ENCODE data around the gene IGSF9.

IGSF9 gene

DNA sequence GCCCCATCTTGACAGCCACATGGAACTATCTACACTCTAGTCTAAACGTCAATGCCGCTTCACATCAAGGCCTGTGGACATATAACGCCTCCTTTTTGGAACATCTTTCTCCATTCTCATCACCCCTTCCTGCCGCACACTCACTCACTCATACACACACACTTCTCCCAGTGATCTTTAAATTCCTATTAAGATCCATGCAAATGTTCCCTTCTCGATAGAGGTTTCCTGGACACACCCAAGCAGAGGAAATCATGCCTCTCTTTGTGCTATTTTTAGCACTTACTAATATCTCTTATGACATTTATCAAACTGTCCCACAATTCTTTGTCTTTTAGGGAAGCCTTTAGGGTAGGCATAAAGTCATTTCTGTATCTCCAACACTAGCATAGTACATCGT, 36.9 kb upstream of the IGSF9 start:
- Mint-ChIP-seq H3K27me3 (peaks cover 52% of the 10 kb centered on the region), H3K36me3 (ENCODE audit: insufficient read depth) (no peaks in the 10 kb centered on the region), H3K4me3 (no peak overlapping the region), H3K27ac (ENCODE audit: low read depth) (no peak overlapping the region), H3K9me3 (no peaks in the 10 kb centered on the region), H3K4me1 (no peaks in the 10 kb centered on the region)
- DNase-seq (ENCODE audit: low spot score in 2 of 2) (no peak), ATAC-seq (replicated peaks; ENCODE audit: extremely low read depth, poor library complexity, severe bottlenecking) (no peak)

DNA sequence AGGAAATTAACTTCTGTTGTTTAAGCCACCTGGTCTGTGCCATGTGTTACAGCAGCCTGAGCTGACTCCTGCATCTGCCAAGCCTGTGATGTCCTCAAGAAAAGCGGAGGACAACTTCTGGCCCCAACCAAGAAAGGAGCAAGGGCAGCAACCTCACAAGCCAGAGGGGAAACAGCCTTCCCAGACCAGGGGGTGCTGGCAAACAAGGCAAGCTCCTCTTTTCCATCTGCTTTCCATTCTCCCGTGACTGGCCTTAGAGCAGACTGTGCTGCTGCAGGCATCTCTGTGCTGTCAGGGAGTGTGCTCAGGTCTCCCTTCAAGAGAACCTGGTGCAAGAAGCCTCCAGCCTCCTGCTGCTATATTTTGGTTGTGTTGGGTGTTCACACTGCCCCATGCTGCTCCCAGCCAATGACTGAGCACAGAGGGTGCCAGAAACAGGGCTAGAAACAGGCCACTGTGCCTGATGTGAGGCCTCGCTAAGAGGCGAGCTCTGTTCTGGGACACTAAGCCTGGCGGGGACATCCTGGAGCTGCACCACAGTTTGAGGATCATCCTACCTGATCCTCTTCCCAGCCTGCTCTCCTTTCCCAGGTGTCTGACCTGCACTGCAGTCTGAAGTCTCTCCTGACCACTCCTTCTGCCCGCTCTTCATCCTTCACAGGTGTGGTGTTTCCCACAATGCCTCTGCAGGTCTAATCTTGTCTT, 36.1 kb upstream of the IGSF9 start:
- Mint-ChIP-seq H3K36me3 (ENCODE audit: insufficient read depth) (no peaks in the 10 kb centered on the region), H3K4me3 (no peak overlapping the region), H3K9me3 (no peaks in the 10 kb centered on the region), H3K27ac (ENCODE audit: low read depth) (no peak overlapping the region), H3K4me1 (no peaks in the 10 kb centered on the region), H3K27me3 (peaks cover 48% of the 10 kb centered on the region)
- no peak for ATAC-seq (replicated peaks; ENCODE audit: extremely low read depth, poor library complexity, severe bottlenecking)
- no peak for DNase-seq (ENCODE audit: low spot score in 2 of 2)

DNA sequence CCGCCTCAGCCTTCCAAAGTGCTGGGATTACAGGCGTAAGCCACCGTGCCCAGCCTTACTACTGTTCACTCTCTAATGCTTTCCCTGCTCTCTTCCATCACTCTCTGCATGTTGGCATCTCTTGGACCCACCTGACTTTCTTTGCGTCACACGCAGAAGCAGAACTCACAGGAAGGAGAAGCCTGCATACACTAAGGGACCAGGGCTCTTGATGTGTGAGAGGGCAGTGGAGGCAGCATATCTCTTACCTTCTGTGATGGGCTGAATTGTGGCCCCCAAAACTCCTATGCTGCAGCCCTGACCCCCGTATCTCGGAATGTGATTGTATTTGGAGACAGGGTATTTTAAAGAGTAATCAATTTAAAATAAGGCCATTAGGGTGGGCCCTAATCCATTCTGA, 35.4 kb upstream of the IGSF9 start:
- H3K27ac Mint-ChIP-seq (ENCODE audit: low read depth): no peak overlapping the region
- no peak for DNase-seq (ENCODE audit: low spot score in 2 of 2)
- no peak overlapping the region for H3K4me3 Mint-ChIP-seq
- peaks cover 48% of the 10 kb centered on the region for H3K27me3 Mint-ChIP-seq
- H3K4me1 Mint-ChIP-seq: no peaks in the 10 kb centered on the region
- no peaks in the 10 kb centered on the region for H3K9me3 Mint-ChIP-seq
- no peaks in the 10 kb centered on the region for H3K36me3 Mint-ChIP-seq (ENCODE audit: insufficient read depth)
- ATAC-seq (replicated peaks; ENCODE audit: extremely low read depth, poor library complexity, severe bottlenecking): no peak

DNA sequence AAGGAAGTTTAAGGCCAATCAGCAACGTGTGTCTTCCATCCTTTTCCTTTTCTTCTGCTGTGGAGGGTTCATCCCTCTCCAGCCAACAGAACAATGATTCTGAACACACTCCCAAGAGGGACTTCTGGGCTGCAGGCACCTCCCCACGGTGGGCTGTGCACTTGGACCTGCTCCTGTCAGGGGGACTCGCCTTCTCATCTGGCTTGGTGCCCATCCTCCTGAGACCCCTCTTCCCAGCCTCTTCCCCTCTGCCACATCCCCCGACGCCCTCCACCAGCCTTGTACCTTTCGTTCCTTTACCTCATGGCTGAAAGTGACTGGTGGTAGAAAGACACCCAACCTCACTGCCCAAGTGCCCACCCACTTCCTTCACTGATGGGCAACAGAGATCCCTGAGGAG, 34.7 kb upstream of the IGSF9 start:
- Mint-ChIP-seq H3K27ac (ENCODE audit: low read depth) (no peak overlapping the region), H3K4me1 (no peaks in the 10 kb centered on the region), H3K9me3 (no peaks in the 10 kb centered on the region), H3K27me3 (peaks cover 48% of the 10 kb centered on the region), H3K4me3 (no peak overlapping the region), H3K36me3 (ENCODE audit: insufficient read depth) (no peaks in the 10 kb centered on the region)
- no peak for ATAC-seq (replicated peaks; ENCODE audit: extremely low read depth, poor library complexity, severe bottlenecking)
- no peak for DNase-seq (ENCODE audit: low spot score in 2 of 2)

DNA sequence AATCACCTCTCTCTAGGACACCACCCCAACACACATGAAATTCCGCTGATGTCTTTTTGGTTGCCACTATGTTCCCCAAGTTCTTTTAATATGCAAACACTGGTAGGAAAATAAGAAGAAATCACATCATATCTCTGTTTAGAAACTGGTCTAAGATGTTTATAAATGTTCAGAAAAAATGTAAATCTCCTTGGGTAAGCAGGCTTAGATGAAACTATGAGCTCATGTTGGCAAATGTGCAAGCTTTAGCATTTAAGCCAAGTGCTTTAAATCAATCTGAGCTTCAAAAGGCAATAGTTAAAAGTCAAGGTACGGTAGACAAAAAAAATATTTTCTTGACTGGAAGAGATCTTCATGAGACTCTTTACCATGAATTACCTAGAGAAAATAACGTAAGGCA, 33.8 kb upstream of the IGSF9 start:
- H3K9me3 Mint-ChIP-seq: no peaks in the 10 kb centered on the region
- H3K27ac Mint-ChIP-seq (ENCODE audit: low read depth): no peak overlapping the region
- H3K4me1 Mint-ChIP-seq: no peaks in the 10 kb centered on the region
- ATAC-seq (replicated peaks; ENCODE audit: extremely low read depth, poor library complexity, severe bottlenecking) (no peak), DNase-seq (ENCODE audit: low spot score in 2 of 2) (no peak)
- H3K4me3 Mint-ChIP-seq: no peak overlapping the region
- no peaks in the 10 kb centered on the region for H3K36me3 Mint-ChIP-seq (ENCODE audit: insufficient read depth)
- peaks cover 48% of the 10 kb centered on the region for H3K27me3 Mint-ChIP-seq

DNA sequence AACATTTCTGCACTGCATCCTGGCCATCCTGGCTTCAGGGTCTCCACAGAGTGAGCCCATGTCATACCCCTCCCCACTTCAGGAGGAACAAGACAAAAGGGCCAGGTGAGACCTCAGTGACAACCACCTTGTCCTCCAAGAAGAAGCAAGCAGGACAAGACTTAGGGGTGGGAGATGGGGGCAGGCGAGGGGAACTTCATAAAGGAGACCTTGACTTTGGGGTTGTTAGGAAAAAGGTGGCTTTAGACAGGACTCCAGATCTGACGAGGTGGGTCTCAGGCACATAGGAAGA, 32.6 kb upstream of the IGSF9 start:
- H3K27ac Mint-ChIP-seq (ENCODE audit: low read depth): no peak overlapping the region
- no peaks in the 10 kb centered on the region for H3K36me3 Mint-ChIP-seq (ENCODE audit: insufficient read depth)
- no peaks in the 10 kb centered on the region for H3K9me3 Mint-ChIP-seq
- H3K27me3 Mint-ChIP-seq: peaks cover 38% of the 10 kb centered on the region
- DNase-seq (ENCODE audit: low spot score in 2 of 2) (no peak), ATAC-seq (replicated peaks; ENCODE audit: extremely low read depth, poor library complexity, severe bottlenecking) (no peak)
- no peaks in the 10 kb centered on the region for H3K4me1 Mint-ChIP-seq
- no peak overlapping the region for H3K4me3 Mint-ChIP-seq

DNA sequence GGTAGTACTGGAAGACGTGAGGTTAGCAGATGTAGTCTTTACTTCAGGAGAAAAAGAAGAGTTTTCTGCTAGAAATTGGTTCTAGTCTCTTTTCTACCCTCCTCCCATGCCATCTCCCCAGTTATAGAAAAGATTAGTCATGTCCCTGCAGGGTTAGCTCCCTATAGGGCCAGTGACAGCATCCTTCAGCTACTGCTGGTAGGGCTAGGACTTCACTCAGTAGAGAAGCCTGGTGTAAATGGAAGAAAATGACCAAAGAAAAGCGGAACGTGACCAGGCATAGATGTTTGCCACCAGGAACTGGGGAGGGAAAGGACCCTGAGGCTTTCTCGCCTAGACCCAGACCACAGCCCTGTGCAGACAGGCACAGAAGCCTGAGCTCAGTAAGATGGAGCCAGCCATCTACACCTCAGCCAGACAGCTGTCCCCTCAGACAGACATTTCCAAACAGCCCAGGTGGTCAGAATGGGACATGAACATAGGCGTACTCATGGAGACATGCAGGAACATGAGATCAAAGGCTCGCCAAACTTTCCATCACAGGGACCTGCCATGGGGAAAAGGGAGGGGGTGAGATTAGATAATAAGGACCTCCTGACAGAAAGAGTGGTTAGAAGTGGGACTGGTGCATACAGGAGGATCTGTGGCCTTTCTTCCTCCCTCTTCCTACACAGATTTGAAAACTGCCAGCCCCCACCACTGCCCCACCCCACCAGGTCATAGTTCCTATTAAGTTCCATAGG, 32.1 kb upstream of the IGSF9 start:
- Mint-ChIP-seq H3K27ac (ENCODE audit: low read depth) (no peak overlapping the region), H3K36me3 (ENCODE audit: insufficient read depth) (no peaks in the 10 kb centered on the region), H3K4me3 (no peak overlapping the region), H3K27me3 (peaks cover 35% of the 10 kb centered on the region), H3K9me3 (no peaks in the 10 kb centered on the region), H3K4me1 (no peaks in the 10 kb centered on the region)
- ATAC-seq (replicated peaks; ENCODE audit: extremely low read depth, poor library complexity, severe bottlenecking): no peak
- no peak for DNase-seq (ENCODE audit: low spot score in 2 of 2)

DNA sequence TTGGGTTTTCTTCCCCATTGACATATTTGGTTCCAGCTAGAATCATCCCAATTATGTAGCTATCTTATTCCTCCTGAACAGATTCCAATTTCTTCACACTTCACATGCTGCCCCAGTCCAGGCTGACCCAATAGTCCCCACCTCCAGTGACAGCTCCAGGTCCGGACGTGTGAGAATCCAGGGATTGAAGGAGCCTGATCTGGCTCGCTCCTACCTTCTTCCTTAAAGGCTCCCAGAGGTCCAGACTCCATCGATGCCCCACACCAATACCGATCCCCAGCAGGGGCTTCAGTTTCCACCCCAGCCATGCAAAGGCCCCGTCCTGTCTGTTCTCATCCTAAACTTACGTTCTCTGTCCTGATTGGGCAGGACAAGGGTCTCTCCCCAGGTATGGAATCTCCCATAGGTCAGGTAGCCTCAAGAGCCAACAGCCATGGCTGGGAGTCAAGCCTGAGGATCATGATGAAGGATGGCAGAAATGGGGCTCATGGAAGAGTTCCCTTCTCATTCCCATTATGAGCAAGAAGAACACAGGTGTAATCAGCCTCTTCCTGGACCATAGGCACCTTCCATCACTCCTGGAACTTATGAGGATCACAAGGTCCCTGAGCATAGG, 29.0 kb upstream of the IGSF9 start:
- Mint-ChIP-seq H3K36me3 (ENCODE audit: insufficient read depth) (no peaks in the 10 kb centered on the region), H3K9me3 (no peaks in the 10 kb centered on the region), H3K4me1 (no peaks in the 10 kb centered on the region), H3K4me3 (no peak overlapping the region), H3K27me3 (peaks cover 7% of the 10 kb centered on the region), H3K27ac (ENCODE audit: low read depth) (no peak overlapping the region)
- no peak for DNase-seq (ENCODE audit: low spot score in 2 of 2)
- no peak for ATAC-seq (replicated peaks; ENCODE audit: extremely low read depth, poor library complexity, severe bottlenecking)

DNA sequence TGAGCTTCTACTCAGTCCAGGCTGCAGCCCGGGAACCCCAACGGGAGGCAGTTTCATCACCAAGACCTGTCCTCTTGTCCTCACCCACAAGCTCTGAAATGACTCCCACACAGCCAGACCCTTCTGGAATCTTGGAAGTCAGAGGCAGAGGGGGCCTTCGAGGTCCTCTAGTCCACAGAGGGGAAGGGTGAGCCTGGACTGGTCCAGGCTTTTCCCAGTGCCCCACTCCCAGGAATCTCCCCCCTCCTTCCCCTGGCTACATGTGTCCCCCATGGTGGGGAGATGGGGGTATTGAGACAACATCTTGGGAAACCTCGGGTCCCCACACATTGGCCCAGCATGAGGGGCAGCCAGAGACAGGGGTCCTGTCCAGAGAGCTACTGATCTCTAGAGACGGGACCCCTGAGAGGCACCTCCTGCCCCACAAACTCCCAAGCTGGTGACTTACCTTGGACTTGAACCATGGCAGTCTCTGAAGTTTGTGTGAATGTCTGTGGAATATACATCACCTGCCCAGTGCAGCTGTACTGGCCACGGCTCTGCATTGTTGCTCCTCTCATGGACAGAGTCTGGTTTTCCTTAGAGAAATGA, 28.0 kb upstream of the IGSF9 start:
- Mint-ChIP-seq H3K9me3 (no peaks in the 10 kb centered on the region), H3K36me3 (ENCODE audit: insufficient read depth) (no peaks in the 10 kb centered on the region), H3K4me1 (no peaks in the 10 kb centered on the region), H3K27me3 (peaks cover 10% of the 10 kb centered on the region), H3K27ac (ENCODE audit: low read depth) (no peak overlapping the region), H3K4me3 (no peak overlapping the region)
- no peak for DNase-seq (ENCODE audit: low spot score in 2 of 2)
- no peak for ATAC-seq (replicated peaks; ENCODE audit: extremely low read depth, poor library complexity, severe bottlenecking)

DNA sequence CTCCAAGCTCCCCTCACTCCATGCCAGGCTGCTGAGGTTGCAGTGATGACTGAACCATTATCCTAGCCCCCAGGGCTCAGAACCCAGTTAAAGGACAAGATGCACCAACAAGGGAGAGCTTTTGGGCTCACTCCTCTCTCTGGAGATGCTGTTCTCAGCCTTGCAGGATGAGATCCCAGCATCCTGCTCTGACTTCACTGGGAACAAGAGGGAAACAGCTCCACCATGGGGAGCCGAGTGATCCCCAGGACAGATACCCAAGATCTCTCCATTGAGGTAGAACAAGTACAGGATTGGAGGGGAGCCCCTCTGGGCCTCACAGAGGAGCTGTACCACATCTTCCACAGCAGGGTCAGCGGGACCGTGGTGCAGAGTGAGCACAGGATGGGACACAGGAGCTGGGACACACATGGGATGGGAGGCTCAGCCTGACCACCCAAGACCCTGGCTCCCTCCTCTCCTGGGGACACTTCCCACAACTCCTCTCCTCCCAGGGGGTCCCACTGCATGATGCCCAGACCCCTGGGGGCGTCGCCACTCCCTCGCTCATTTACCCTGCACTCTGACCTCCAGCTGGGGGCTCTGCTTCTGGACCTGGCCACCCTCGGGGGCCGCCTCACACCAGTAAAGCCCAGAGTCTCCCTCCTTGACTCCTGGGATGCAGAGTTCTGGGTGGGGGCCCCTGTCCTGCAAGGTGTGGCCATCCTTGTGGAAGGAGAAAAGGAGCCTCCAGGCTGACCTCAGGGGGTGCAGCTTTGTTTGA, 27.2 kb upstream of the IGSF9 start:
- Mint-ChIP-seq H3K27ac (ENCODE audit: low read depth) (no peak overlapping the region), H3K4me3 (no peak overlapping the region), H3K27me3 (peaks cover 18% of the 10 kb centered on the region), H3K9me3 (no peaks in the 10 kb centered on the region), H3K4me1 (no peaks in the 10 kb centered on the region), H3K36me3 (ENCODE audit: insufficient read depth) (no peaks in the 10 kb centered on the region)
- ATAC-seq (replicated peaks; ENCODE audit: extremely low read depth, poor library complexity, severe bottlenecking) (no peak), DNase-seq (ENCODE audit: low spot score in 2 of 2) (no peak)

DNA sequence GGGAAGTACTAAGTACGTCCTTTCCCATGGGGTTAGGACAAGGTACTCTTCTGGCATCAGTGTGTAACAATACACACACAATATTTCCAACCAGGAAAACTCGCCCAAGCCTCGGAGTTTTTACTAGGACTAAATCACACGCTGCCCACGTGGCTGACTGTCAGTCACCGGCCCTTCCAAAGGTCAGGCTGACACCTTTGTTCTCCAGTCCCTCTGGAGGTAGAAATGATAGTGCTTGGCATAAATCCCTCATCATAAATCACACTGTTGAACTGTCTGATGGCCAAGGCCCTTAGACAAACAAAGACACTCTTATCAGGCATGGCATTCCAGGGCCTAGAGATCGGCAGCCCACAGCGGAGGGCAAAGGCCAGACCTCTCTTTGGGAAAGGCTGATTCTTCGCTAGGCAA, 25.5 kb upstream of the IGSF9 start:
- peaks cover 35% of the 10 kb centered on the region for H3K27me3 Mint-ChIP-seq
- no peaks in the 10 kb centered on the region for H3K36me3 Mint-ChIP-seq (ENCODE audit: insufficient read depth)
- no peaks in the 10 kb centered on the region for H3K9me3 Mint-ChIP-seq
- H3K27ac Mint-ChIP-seq (ENCODE audit: low read depth): no peak overlapping the region
- no peak overlapping the region for H3K4me3 Mint-ChIP-seq
- ATAC-seq (replicated peaks; ENCODE audit: extremely low read depth, poor library complexity, severe bottlenecking): no peak
- no peaks in the 10 kb centered on the region for H3K4me1 Mint-ChIP-seq
- DNase-seq (ENCODE audit: low spot score in 2 of 2): no peak

DNA sequence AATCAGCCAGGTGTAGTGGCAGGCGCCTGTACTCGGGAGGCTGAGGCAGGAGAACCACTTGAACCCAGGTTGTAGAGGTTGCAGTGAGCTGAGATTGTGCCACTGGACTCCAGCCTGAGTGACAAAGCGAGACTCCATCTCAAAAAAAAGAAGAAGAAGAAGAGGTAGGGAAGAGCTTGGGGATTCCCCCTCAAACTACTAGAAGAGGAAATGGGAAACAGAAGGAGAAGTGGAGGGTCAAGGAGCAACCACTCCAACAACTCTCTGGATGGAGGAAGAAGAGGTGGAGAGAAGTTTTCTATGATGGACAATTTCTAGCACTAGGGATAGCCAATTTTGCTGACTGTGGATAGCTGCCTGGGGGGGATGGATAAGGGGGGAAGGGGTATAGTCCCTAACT, 23.5 kb upstream of the IGSF9 start:
- Mint-ChIP-seq H3K36me3 (ENCODE audit: insufficient read depth) (no peaks in the 10 kb centered on the region), H3K4me3 (no peak overlapping the region), H3K27me3 (peaks cover 49% of the 10 kb centered on the region), H3K27ac (ENCODE audit: low read depth) (no peak overlapping the region), H3K9me3 (no peaks in the 10 kb centered on the region), H3K4me1 (no peaks in the 10 kb centered on the region)
- ATAC-seq (replicated peaks; ENCODE audit: extremely low read depth, poor library complexity, severe bottlenecking) (no peak), DNase-seq (ENCODE audit: low spot score in 2 of 2) (no peak)

All from central memory CD8-positive, alpha-beta T cell (primary cell).